ENCODE data around the gene AGMO.

DNA sequence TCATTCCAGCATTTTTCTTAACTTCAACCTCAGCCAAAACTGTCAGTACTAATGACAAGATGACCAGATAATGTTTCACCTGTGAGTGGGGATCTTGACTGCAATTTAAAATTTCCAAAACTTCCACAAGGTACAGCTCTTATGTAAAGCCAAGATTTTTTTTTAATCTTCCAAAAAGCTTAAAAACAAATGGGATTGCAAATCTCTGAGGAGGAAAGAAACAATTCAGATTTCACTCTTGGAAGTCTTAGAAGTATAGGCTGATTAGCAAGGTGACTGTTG lies 90.2 kb downstream of the AGMO start:
- TF ChIP-seq, protein P1, sequence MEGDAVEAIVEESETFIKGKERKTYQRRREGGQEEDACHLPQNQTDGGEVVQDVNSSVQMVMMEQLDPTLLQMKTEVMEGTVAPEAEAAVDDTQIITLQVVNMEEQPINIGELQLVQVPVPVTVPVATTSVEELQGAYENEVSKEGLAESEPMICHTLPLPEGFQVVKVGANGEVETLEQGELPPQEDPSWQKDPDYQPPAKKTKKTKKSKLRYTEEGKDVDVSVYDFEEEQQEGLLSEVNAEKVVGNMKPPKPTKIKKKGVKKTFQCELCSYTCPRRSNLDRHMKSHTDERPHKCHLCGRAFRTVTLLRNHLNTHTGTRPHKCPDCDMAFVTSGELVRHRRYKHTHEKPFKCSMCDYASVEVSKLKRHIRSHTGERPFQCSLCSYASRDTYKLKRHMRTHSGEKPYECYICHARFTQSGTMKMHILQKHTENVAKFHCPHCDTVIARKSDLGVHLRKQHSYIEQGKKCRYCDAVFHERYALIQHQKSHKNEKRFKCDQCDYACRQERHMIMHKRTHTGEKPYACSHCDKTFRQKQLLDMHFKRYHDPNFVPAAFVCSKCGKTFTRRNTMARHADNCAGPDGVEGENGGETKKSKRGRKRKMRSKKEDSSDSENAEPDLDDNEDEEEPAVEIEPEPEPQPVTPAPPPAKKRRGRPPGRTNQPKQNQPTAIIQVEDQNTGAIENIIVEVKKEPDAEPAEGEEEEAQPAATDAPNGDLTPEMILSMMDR (IDR thresholded peaks at IDR 0.05 in 2 of 3, conservative IDR thresholded peaks at IDR 0.05 in 1 of 3; ENCODE audit: control insufficient read depth in 2 of 3, extremely low read depth in 1 of 3, insufficient read depth in 1 of 3, low read depth in 3 of 3, low read length in 3 of 3), result no peak
- TF ChIP-seq EP300 (IDR thresholded peaks at IDR 0.05; ENCODE audit: borderline replicate concordance in 1 of 2, control insufficient read depth in 1 of 2, low read depth in 2 of 2, low read length in 2 of 2) (no peak), ZNF217 (IDR thresholded peaks at IDR 0.05) (no peak), YY1 (IDR thresholded peaks at IDR 0.05; ENCODE audit: low read depth, low read length) (no peak), NRF1 (conservative IDR thresholded peaks at IDR 0.05; ENCODE audit: low read depth, low read length) (no peak), KLF5 (IDR thresholded peaks at IDR 0.05; ENCODE audit: partially characterized antibody) (no peak), POLR2A (IDR thresholded peaks at IDR 0.05; ENCODE audit: low read depth, low read length) (no peak)
- TF ChIP-seq, protein P2, sequence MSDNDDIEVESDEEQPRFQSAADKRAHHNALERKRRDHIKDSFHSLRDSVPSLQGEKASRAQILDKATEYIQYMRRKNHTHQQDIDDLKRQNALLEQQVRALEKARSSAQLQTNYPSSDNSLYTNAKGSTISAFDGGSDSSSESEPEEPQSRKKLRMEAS (IDR thresholded peaks at IDR 0.05; ENCODE audit: low read depth, low read length), result no peak
- TF ChIP-seq, protein P3, sequence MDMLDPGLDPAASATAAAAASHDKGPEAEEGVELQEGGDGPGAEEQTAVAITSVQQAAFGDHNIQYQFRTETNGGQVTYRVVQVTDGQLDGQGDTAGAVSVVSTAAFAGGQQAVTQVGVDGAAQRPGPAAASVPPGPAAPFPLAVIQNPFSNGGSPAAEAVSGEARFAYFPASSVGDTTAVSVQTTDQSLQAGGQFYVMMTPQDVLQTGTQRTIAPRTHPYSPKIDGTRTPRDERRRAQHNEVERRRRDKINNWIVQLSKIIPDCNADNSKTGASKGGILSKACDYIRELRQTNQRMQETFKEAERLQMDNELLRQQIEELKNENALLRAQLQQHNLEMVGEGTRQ (IDR thresholded peaks at IDR 0.05; ENCODE audit: borderline replicate concordance, low read depth, low read length), result no peak

Measured in GM12878 (cell line).